Ishikawa (cell line): ENCODE data around the gene LRFN3.

Source experiments
- CEBPB ChIP-seq: IDR thresholded peaks from 2 replicates; pipeline ENCODE4 v1.6.1; 2012
- CREB1 ChIP-seq: IDR thresholded peaks from 2 replicates; pipeline ENCODE4 v1.6.1; 2012; ENCODE audit warnings: low read depth
- EP300 ChIP-seq: IDR thresholded peaks from 2 replicates; pipeline ENCODE4 v1.6.1; 2012; ENCODE audit warnings: borderline replicate concordance
- FOXM1 ChIP-seq: IDR thresholded peaks from 2 replicates; pipeline ENCODE4 v1.6.1; 2012; ENCODE audit warnings: low read depth, borderline replicate concordance
- REST ChIP-seq: IDR thresholded peaks from 2 replicates; pipeline ENCODE4 v1.6.1; 2012; ENCODE audit warnings: low read depth, mild to moderate bottlenecking
- TAF1 ChIP-seq: IDR thresholded peaks from 2 replicates; pipeline ENCODE4 v1.6.1; 2012; ENCODE audit warnings: low read depth, mild to moderate bottlenecking
- USF1 ChIP-seq: IDR thresholded peaks from 2 replicates; pipeline ENCODE4 v1.6.1; 2012
- YY1 ChIP-seq: IDR thresholded peaks from 2 replicates; pipeline ENCODE4 v1.6.1; 2012; ENCODE audit warnings: low read depth
- ZBTB7A ChIP-seq: IDR thresholded peaks from 2 replicates; pipeline ENCODE4 v1.6.1; 2012; ENCODE audit warnings: low read depth
- TF ChIP-seq, protein P1 (sequence below): IDR thresholded peaks from 2 replicates; pipeline ENCODE4 v1.6.1; 2012

DNA sequence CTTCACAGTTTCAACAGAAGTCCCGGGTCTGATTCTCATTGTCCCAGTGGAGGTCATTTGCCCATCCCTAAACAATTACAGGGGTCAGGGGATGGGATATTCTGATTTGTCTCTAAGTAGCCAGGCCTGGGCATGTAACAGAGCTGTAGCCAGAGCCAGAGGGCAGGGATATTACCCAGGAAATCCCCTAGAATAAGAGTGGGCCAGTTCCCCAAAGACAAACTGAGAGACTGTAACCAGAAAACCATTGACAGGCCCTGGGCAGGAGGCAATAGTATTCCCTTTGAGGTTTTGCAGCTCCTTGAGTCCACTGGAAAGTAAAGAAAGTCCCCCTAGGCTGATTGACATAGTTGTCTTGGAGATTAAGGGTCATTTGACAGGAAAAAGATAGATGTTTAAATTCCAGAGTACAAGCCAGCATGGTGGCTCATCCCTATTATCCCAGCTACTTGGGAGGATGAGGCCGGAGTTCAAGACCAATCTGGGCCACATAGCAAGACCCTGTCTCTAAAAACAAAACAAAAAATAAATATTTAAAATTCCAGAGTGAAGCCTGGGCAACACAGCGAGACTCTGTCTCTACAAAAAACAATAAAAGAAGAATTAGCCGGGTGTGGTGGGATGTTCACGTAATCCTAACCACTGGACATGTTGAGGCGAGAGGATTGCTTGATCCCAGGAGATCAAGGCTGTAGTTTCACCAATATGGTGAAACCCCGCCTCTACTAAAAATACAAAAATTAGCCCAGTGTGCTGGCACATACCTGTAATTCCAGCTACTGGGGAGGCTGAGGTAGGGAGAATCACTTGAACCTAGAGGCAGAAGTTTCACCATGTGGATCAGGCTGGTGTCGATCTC is 57.0 kb downstream of the LRFN3 start:
- TF ChIP-seq, protein P1, sequence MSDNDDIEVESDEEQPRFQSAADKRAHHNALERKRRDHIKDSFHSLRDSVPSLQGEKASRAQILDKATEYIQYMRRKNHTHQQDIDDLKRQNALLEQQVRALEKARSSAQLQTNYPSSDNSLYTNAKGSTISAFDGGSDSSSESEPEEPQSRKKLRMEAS = no peak
- TF ChIP-seq FOXM1 (no peak), ZBTB7A (no peak), CEBPB (no peak), TAF1 (no peak), CREB1 (no peak), YY1 (no peak), USF1 (no peak), REST (no peak), EP300 (no peak)
